A673 (cell line): ENCODE data around the gene FIP1L1. TPM values are rescaled to one million over a fixed set of nuclear protein-coding genes. Genes with fewer than 3 reads are reported as not detected.
"Not testable (repeated sequence)": the region's sequence is repeated elsewhere in the genome, so short reads cannot be mapped to it uniquely, and the experiment has no call there.

Source experiments
- BruUV-seq: library from RNA; stranded (reverse); fragments of 400-500 nt; replicated peaks from 2 replicates; lab custom pipeline; 2021; lab: Mats Ljungman, UMichigan
- CTCF ChIA-PET: fragments of 300-600 bp; sonication (Branson Sonifier 250); formaldehyde crosslinking; loops from one replicate; lab custom pipeline; 2022; ENCODE audit warnings: antibody characterized with exemption; lab: Charles Lee
- POLR2A ChIA-PET: fragments of 300-600 bp; sonication (Branson Sonifier 250); formaldehyde crosslinking; loops from one replicate; lab custom pipeline; 2022; ENCODE audit warnings: antibody characterized with exemption; ENCODE audit not compliant: low non-redundant PET; lab: Charles Lee
- DNase-seq: peaks from one replicate; pipeline ENCODE4 v3.0.0-alpha.2; 2015; ENCODE audit warnings: low spot score
- H3K27ac ChIP-seq: fragments of 200-600 bp; sonication (generic); 2 replicates; pipeline ENCODE4 v1.5.1; 2016; ENCODE audit warnings: mixed run types, low read depth, mild to moderate bottlenecking, mixed read lengths, antibody characterized with exemption, low read length; ENCODE audit not compliant: poor library complexity, severe bottlenecking
- H3K27me3 ChIP-seq: fragments of 200-600 bp; sonication (generic); replicated peaks from 2 replicates; pipeline ENCODE4 v1.6.1; 2017; ENCODE audit warnings: mixed run types, low read depth, mild to moderate bottlenecking, mixed read lengths, antibody characterized with exemption, low read length; ENCODE audit not compliant: insufficient read depth, poor library complexity
- H3K36me3 ChIP-seq: fragments of 200-600 bp; sonication (generic); 2 replicates; pipeline ENCODE4 v1.6.1; 2016; ENCODE audit warnings: mixed run types, mild to moderate bottlenecking, mixed read lengths, antibody characterized with exemption, low read length; ENCODE audit not compliant: insufficient read depth, poor library complexity, severe bottlenecking
- H3K4me1 ChIP-seq: fragments of 200-600 bp; sonication (generic); 2 replicates; pipeline ENCODE4 v1.6.1; 2017; ENCODE audit warnings: mixed run types, mild to moderate bottlenecking, mixed read lengths, antibody characterized with exemption, low read length; ENCODE audit not compliant: insufficient read depth, poor library complexity, severe bottlenecking
- H3K4me3 ChIP-seq: fragments of 200-600 bp; sonication (generic); 2 replicates; pipeline ENCODE4 v1.5.1; 2016; ENCODE audit warnings: low read depth, mixed run types, mild to moderate bottlenecking, mixed read lengths, low read length; ENCODE audit not compliant: poor library complexity, severe bottlenecking
- H3K9me3 ChIP-seq: fragments of 200-600 bp; sonication (generic); 2 replicates; pipeline ENCODE4 v1.6.1; 2016; ENCODE audit warnings: mixed run types, low read depth, mild to moderate bottlenecking, mixed read lengths, antibody characterized with exemption, low read length; ENCODE audit not compliant: poor library complexity, severe bottlenecking
- EZH2 ChIP-seq: fragments of 200-600 bp; sonication (generic); IDR thresholded peaks from 2 replicates; pipeline ENCODE4 v1.6.1; 2017; ENCODE audit warnings: borderline replicate concordance, low read depth, mild to moderate bottlenecking, mixed read lengths, antibody characterized with exemption, low read length; ENCODE audit not compliant: poor library complexity, severe bottlenecking
- intact Hi-C: fragments of 100-400 bp; cut with micrococcal nuclease; formaldehyde crosslinking; loops from one replicate; pipeline ENCODE4 v1.10.0; 2022; ENCODE audit not compliant: unreplicated experiment
- total RNA-seq: library from RNA; stranded (reverse); gene quantifications from 2 replicates; pipeline ENCODE4 v1.2.3, GENCODE V29; 2021
- TF ChIP-seq, protein P1 (sequence below): fragments of 300-800, 200-600 bp; sonication (generic); conservative IDR thresholded peaks from 2 replicates; pipeline ENCODE4 v1.5.1; 2017; ENCODE audit warnings: low read depth, mild to moderate bottlenecking, antibody characterized with exemption, low read length, moderate library complexity, mixed read lengths

Gene FIP1L1
- total RNA-seq, 1 experiment from 2014 or later = 30.9 TPM

DNA sequence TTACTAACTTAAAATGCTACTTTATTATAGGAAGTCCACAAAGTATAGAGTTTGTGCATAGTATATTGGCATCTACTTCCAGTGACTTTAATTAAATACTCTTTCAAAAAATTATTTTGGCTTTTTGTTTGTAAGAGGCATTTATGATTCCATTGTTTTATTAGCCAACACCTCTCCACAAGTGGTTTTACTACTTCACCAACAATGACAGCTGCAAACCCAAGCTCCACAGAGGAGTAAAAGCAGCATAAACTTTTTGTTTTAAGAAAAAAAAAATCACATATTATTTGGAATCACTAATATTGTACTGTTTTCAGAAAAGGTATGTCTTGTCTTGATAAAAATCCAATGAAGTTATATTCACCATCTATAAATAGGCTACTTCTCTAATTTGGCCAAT lies 88.5 kb downstream of the FIP1L1 start:
- Histone ChIP-seq H3K4me3 (no peak overlapping the region), H3K9me3 (no peaks in the 10 kb centered on the region), H3K4me1 (no peaks in the 10 kb centered on the region), H3K27ac (no peak overlapping the region), H3K27me3 (no peaks in the 10 kb centered on the region), H3K36me3 (peaks cover 4% of the 10 kb centered on the region)
- POLR2A ChIA-PET = no interaction called here
- intact Hi-C loops = no loop called here
- TF ChIP-seq, protein P1, sequence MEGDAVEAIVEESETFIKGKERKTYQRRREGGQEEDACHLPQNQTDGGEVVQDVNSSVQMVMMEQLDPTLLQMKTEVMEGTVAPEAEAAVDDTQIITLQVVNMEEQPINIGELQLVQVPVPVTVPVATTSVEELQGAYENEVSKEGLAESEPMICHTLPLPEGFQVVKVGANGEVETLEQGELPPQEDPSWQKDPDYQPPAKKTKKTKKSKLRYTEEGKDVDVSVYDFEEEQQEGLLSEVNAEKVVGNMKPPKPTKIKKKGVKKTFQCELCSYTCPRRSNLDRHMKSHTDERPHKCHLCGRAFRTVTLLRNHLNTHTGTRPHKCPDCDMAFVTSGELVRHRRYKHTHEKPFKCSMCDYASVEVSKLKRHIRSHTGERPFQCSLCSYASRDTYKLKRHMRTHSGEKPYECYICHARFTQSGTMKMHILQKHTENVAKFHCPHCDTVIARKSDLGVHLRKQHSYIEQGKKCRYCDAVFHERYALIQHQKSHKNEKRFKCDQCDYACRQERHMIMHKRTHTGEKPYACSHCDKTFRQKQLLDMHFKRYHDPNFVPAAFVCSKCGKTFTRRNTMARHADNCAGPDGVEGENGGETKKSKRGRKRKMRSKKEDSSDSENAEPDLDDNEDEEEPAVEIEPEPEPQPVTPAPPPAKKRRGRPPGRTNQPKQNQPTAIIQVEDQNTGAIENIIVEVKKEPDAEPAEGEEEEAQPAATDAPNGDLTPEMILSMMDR = no peak
- TF ChIP-seq EZH2 = no peak
- BruUV-seq = no TSS peak
- CTCF ChIA-PET = no interaction called here
- DNase-seq = no peak

DNA sequence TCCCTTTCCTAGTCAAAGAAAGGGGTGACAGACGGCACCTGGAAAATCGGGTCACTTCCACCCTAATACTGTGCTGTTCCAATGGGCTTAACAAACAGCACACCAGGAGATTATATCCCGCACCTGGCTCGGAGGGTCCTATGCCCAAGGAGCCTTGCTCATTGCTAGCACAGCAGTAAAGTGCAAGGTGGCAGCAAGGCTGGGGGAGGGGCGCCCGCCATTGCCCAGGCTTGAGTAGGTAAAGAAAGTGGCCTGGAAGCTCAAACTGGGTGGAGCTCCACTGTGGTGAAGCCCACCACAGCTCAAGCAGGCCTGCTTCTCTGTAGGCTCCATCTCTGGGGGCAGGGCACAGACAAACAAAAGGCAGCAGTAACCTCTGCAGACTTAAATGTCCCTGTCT lies 89.1 kb downstream of the FIP1L1 start:
- H3K4me3 ChIP-seq, intact Hi-C loops, H3K9me3 ChIP-seq, POLR2A ChIA-PET, H3K36me3 ChIP-seq, H3K27ac ChIP-seq, BruUV-seq, H3K4me1 ChIP-seq, DNase-seq, H3K27me3 ChIP-seq, CTCF ChIA-PET: not testable (repeated sequence)

DNA sequence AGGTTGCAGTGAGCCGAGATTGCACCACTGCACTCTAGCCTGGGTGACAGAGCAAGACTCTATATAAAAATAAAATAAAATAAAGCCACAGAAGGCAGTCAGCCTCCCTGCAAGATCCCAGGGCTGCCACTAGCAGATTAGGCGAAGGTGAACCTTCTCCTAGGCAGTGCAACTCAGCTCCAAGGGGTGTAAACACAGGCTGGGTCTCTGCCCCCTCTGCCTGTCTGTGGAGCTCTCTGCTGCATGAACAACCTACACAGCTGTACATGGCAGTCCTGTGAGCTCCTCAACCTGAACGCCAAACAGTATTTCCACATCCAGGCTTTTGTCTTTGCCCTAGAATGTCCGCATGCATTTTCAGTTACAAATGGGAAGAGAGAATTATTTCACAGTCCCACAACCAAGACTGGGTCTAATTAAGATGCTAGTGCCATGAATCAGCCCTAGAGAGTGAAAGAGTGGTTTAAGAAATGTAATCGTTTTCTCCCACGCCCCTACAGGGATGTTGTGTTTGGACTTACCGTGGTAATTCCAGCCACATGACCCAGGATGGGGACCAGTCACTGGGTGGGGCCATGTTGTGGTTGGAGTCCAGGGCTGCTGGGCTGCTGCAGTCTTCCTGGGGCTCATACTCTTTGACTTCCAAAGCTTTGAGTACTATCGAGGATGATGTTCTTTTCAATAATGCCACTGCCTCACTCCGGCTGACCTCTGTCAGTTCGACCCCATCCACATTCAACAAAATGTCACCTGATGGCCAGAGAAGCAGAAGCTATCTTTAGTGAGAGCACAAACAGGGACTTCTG lies 99.0 kb downstream of the FIP1L1 start:
- ChIA-PET CTCF (no interaction called here), POLR2A (no interaction called here)
- no peak overlapping the region for H3K4me3 ChIP-seq
- BruUV-seq = no TSS peak
- intact Hi-C loops = no loop called here
- no peak overlapping the region for H3K27ac ChIP-seq
- no peaks in the 10 kb centered on the region for H3K4me1 ChIP-seq
- H3K27me3 ChIP-seq = no peaks in the 10 kb centered on the region
- no peaks in the 10 kb centered on the region for H3K9me3 ChIP-seq
- no peaks in the 10 kb centered on the region for H3K36me3 ChIP-seq
- TF ChIP-seq EZH2 = no peak
- TF ChIP-seq, protein P1 = no peak
- no peak for DNase-seq
